SU-DHL-6 (cell line): Measurements from ENCODE around the gene ASPN.

Experiments
- H2AFZ ChIP-seq: fragments of 200-600 bp; sonication (generic); 2 replicates; pipeline ENCODE4 v1.6.1; 2014; ENCODE audit warnings: low read depth, mild to moderate bottlenecking, moderate library complexity, mixed read lengths, antibody characterized with exemption, low read length; ENCODE audit not compliant: severe bottlenecking
- H3F3A ChIP-seq: fragments of 200-600 bp; shearing (Covaris generic); 2 replicates; pipeline ENCODE4 v1.6.0; 2016; ENCODE audit warnings: antibody characterized with exemption, mild to moderate bottlenecking; ENCODE audit not compliant: insufficient read depth
- H3K27ac ChIP-seq: fragments of 200-600 bp; sonication (generic); 2 replicates; pipeline ENCODE4 v1.5.1; 2016; ENCODE audit warnings: low read depth, mild to moderate bottlenecking, low read length, moderate library complexity, mixed read lengths
- H3K27me3 ChIP-seq: fragments of 200-600 bp; sonication (generic), shearing (Covaris generic); 2 replicates; pipeline ENCODE4 v1.6.0; 2014; ENCODE audit warnings: mild to moderate bottlenecking, low read length
- H3K36me3 ChIP-seq: fragments of 200-600 bp; sonication (generic); 2 replicates; pipeline ENCODE4 v1.6.1; 2014; ENCODE audit warnings: mild to moderate bottlenecking, low read length, mixed read lengths
- H3K4me2 ChIP-seq: fragments of 300-600, 200-600 bp; shearing (Covaris generic), sonication (generic); 2 replicates; pipeline ENCODE4 v1.6.0; 2014; ENCODE audit warnings: low read length, low read depth, mild to moderate bottlenecking; ENCODE audit not compliant: poor library complexity, severe bottlenecking
- H3K4me3 ChIP-seq: fragments of 200-600 bp; sonication (generic); 2 replicates; pipeline ENCODE4 v1.5.1; 2014; ENCODE audit warnings: antibody characterized with exemption, low read length, mild to moderate bottlenecking, mixed read lengths; ENCODE audit not compliant: insufficient read depth, poor library complexity, severe bottlenecking
- H3K79me2 ChIP-seq: fragments of 200-600 bp; sonication (generic); 2 replicates; pipeline ENCODE4 v1.6.1; 2014; ENCODE audit warnings: mild to moderate bottlenecking, low read length, moderate library complexity; ENCODE audit not compliant: insufficient read depth
- H3K9ac ChIP-seq: fragments of 200-600 bp; sonication (generic); 2 replicates; pipeline ENCODE4 v1.7.0; 2014; ENCODE audit warnings: mild to moderate bottlenecking, low read length
- H3K9me2 ChIP-seq: fragments of 200-600 bp; sonication (generic); replicated peaks from 2 replicates; pipeline ENCODE4 v1.6.1; 2014; ENCODE audit warnings: low read length; ENCODE audit not compliant: insufficient read depth
- H3K9me3 ChIP-seq: fragments of 200-600 bp; sonication (generic); 2 replicates; pipeline ENCODE4 v1.6.1; 2014; ENCODE audit warnings: low read length, mixed read lengths; ENCODE audit not compliant: insufficient read depth
- H4K20me1 ChIP-seq: fragments of 200-600 bp; sonication (generic); 2 replicates; pipeline ENCODE4 v1.6.1; 2014; ENCODE audit warnings: low read depth, mild to moderate bottlenecking, antibody characterized with exemption, low read length, moderate library complexity, mixed read lengths
- EZH2phosphoT487 ChIP-seq: fragments of 200-600 bp; sonication (generic), shearing (Covaris generic); conservative IDR thresholded peaks from 2 replicates; pipeline ENCODE4 v1.6.1; 2018; ENCODE audit warnings: mild to moderate bottlenecking, antibody characterized with exemption, low read length, moderate library complexity, mixed read lengths
- TF ChIP-seq, protein P1 (sequence below): fragments of 200-600 bp; sonication (generic); IDR thresholded peaks from one replicate; pipeline ENCODE4 v1.5.1; 2017; ENCODE audit warnings: antibody characterized with exemption, mild to moderate bottlenecking, low read length, moderate library complexity; ENCODE audit not compliant: insufficient read depth, poor library complexity, severe bottlenecking

ASPN gene

DNA sequence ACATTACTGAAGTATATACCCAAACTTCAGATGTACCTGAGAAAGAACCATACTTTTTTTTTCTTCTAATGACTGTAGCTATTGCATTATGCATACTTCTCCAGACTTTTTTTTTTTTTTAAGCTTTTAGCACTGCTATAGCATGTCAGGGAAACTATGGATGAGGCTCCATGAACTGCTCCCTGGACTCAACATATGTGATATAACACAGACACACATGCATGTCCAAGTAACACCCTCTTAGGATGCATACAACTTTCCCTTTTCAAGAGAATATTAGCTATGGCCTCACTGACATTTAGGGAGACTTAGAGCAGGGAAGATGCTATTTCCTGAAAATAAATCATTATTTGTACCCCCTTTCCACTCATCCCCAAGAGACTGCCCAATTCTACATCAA lies 499 bp upstream of the ASPN start:
- no peaks in the 10 kb centered on the region for H3K9me3 ChIP-seq
- no peaks in the 10 kb centered on the region for H3K9me2 ChIP-seq
- no peaks in the 10 kb centered on the region for H3F3A ChIP-seq
- no peak overlapping the region for H3K4me3 ChIP-seq
- no peaks in the 10 kb centered on the region for H4K20me1 ChIP-seq
- no peak overlapping the region for H3K9ac ChIP-seq
- no peak overlapping the region for H3K27ac ChIP-seq
- no peaks in the 10 kb centered on the region for H3K27me3 ChIP-seq
- H2AFZ ChIP-seq, result no peak overlapping the region
- no peak for TF ChIP-seq EZH2phosphoT487
- TF ChIP-seq, protein P1, sequence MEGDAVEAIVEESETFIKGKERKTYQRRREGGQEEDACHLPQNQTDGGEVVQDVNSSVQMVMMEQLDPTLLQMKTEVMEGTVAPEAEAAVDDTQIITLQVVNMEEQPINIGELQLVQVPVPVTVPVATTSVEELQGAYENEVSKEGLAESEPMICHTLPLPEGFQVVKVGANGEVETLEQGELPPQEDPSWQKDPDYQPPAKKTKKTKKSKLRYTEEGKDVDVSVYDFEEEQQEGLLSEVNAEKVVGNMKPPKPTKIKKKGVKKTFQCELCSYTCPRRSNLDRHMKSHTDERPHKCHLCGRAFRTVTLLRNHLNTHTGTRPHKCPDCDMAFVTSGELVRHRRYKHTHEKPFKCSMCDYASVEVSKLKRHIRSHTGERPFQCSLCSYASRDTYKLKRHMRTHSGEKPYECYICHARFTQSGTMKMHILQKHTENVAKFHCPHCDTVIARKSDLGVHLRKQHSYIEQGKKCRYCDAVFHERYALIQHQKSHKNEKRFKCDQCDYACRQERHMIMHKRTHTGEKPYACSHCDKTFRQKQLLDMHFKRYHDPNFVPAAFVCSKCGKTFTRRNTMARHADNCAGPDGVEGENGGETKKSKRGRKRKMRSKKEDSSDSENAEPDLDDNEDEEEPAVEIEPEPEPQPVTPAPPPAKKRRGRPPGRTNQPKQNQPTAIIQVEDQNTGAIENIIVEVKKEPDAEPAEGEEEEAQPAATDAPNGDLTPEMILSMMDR, result no peak
- H3K79me2 ChIP-seq, result no peaks in the 10 kb centered on the region
- H3K36me3 ChIP-seq, result no peaks in the 10 kb centered on the region
- no peak overlapping the region for H3K4me2 ChIP-seq

DNA sequence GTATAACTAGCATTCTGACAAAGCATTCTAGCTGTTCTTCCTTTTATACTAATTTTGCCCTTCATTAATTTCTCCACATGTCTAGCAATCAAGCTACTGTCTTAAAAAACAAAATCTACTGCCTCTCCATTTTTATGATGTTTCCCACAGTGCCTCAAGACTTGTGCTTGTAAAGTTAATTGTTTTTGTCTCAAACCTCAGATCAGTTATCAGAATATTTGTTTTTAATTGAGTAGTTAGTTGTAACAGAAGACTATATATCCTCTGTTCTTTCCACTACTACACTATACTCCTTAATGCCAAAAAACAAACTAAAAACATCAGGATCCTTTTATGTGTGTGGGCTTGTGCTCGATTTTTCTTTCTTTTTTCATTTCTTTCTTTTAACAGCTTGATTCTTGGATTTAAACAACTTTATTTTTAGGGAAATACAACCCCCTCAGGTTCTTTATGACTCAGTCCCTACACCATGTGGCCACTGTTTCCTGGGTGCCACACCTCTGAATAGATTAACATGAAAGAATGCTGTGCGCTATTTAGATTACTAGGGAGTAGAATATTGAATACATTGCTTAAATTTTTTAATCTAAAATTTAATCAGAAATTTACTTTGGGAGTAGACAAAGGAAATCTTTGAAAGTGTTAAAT lies 1.2 kb downstream of the ASPN start:
- Histone ChIP-seq H3K36me3 (no peaks in the 10 kb centered on the region), H3K79me2 (no peaks in the 10 kb centered on the region), H3K27me3 (no peaks in the 10 kb centered on the region), H3K9me2 (no peaks in the 10 kb centered on the region), H4K20me1 (no peaks in the 10 kb centered on the region), H3K4me3 (no peak overlapping the region), H2AFZ (no peak overlapping the region), H3K9me3 (no peaks in the 10 kb centered on the region), H3K9ac (no peak overlapping the region), H3K27ac (no peak overlapping the region), H3F3A (no peaks in the 10 kb centered on the region), H3K4me2 (no peak overlapping the region)
- no peak for TF ChIP-seq EZH2phosphoT487
- TF ChIP-seq, protein P1, result no peak

DNA sequence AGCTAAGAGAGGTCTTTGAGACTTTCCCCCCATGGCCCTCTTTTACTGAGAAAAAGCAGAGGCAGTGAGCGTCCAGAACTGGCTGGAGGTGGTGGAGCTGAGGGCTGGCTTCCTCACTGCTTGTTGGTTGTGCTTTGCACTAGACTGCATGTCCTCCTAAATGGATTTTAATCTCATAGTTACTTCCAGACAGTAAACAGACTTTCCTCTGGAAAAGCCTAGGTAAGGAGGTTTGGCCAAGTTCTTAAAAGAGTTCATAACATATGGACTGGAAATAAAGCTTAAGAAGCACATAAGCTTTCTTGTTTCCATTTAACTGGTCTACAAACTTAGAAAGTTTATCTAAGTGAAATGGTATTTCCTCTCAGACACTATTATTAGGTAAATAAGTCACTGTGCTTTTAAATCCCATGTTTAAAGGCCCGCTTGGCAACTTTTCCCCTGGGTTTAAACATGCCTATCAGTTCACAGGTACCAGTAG lies 2.0 kb downstream of the ASPN start:
- H3K9ac ChIP-seq, result no peak overlapping the region
- no peak overlapping the region for H2AFZ ChIP-seq

More for the DNA sequence above, 2.0 kb downstream of the ASPN start:
- TF ChIP-seq, protein P1, result no peak
- no peak for TF ChIP-seq EZH2phosphoT487
- Histone ChIP-seq H4K20me1 (no peaks in the 10 kb centered on the region), H3K36me3 (no peaks in the 10 kb centered on the region), H3K4me3 (no peak overlapping the region), H3K79me2 (no peaks in the 10 kb centered on the region), H3K9me2 (no peaks in the 10 kb centered on the region), H3K27me3 (no peaks in the 10 kb centered on the region), H3K9me3 (no peaks in the 10 kb centered on the region), H3K4me2 (no peak overlapping the region), H3F3A (no peaks in the 10 kb centered on the region), H3K27ac (no peak overlapping the region)
